ENCODE results near the gene RABGAP1L. TPM values are rescaled to one million over a fixed set of nuclear protein-coding genes. Genes with fewer than 3 reads are reported as not detected.

RABGAP1L gene
- total RNA-seq, 1 experiment from 2014 or later, result 29.3 TPM

- no TSS peak for BruUV-seq (replicated peaks)
- POLR2A ChIA-PET, result no interaction called here
Observed at GRCh38 chr1:174326278-174326677, 167.0 kb downstream of the RABGAP1L start.

GRCh38 chr1:174333437-174333836 lies 174.1 kb downstream of the RABGAP1L start:
- no peaks in the 10 kb centered on the region for H3K27me3 ChIP-seq (ENCODE audit: insufficient read depth, low read length)
- H3K4me3 ChIP-seq (replicated peaks in 1 of 2; ENCODE audit: low read depth in 1 of 2, low read length in 2 of 2), result no peak overlapping the region
- H2AFZ ChIP-seq (ENCODE audit: low read depth, low read length, poor library complexity, severe bottlenecking), result no peak overlapping the region
- H3K9ac ChIP-seq (ENCODE audit: low read length), result no peak overlapping the region
- BruUV-seq (replicated peaks), result no TSS peak
- TF ChIP-seq, protein P1, sequence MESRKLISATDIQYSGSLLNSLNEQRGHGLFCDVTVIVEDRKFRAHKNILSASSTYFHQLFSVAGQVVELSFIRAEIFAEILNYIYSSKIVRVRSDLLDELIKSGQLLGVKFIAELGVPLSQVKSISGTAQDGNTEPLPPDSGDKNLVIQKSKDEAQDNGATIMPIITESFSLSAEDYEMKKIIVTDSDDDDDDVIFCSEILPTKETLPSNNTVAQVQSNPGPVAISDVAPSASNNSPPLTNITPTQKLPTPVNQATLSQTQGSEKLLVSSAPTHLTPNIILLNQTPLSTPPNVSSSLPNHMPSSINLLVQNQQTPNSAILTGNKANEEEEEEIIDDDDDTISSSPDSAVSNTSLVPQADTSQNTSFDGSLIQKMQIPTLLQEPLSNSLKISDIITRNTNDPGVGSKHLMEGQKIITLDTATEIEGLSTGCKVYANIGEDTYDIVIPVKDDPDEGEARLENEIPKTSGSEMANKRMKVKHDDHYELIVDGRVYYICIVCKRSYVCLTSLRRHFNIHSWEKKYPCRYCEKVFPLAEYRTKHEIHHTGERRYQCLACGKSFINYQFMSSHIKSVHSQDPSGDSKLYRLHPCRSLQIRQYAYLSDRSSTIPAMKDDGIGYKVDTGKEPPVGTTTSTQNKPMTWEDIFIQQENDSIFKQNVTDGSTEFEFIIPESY (IDR thresholded peaks at IDR 0.05; ENCODE audit: extremely low read depth, insufficient replicate concordance, low read length), result no peak
- TF ChIP-seq CBX3 (IDR thresholded peaks at IDR 0.05; ENCODE audit: low read depth) (no peak), YY1 (IDR thresholded peaks at IDR 0.05; ENCODE audit: extremely low read depth, insufficient replicate concordance, low read depth, low read length) (no peak), ZNF274 (IDR thresholded peaks at IDR 0.05; ENCODE audit: low read depth, low read length) (no peak), SP1 (IDR thresholded peaks at IDR 0.05; ENCODE audit: low read depth) (no peak), EGR1 (IDR thresholded peaks at IDR 0.05; ENCODE audit: low read depth) (no peak), REST (IDR thresholded peaks at IDR 0.05; ENCODE audit: low read depth) (peak; percentile 4; the same call in 1 of the 2 replicates)
- TF ChIP-seq, protein P2, sequence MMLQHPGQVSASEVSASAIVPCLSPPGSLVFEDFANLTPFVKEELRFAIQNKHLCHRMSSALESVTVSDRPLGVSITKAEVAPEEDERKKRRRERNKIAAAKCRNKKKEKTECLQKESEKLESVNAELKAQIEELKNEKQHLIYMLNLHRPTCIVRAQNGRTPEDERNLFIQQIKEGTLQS (IDR thresholded peaks at IDR 0.05), result no peak
- no peaks in the 10 kb centered on the region for H3K79me2 ChIP-seq (ENCODE audit: insufficient read depth, low read length)
- no peak for ATAC-seq
- H3K4me2 ChIP-seq (ENCODE audit: low read length), result no peak overlapping the region
- no peaks in the 10 kb centered on the region for H4K20me1 ChIP-seq (ENCODE audit: insufficient read depth)
- CTCF ChIA-PET, result no interaction called here
- H3K9me2 ChIP-seq (ENCODE audit: insufficient read depth), result no peaks in the 10 kb centered on the region
- H3K27ac ChIP-seq (ENCODE audit: low read depth, low read length), result no peak overlapping the region
- intact Hi-C loops (cut with micrococcal nuclease), result no loop called here
- H3K4me1 ChIP-seq (ENCODE audit: control insufficient read depth in 1 of 2, insufficient read depth in 2 of 2, low read length in 2 of 2), result no peaks in the 10 kb centered on the region
- H3K9me3 ChIP-seq (ENCODE audit: control insufficient read depth in 1 of 2, insufficient read depth in 1 of 2, low read depth in 1 of 2, low read length in 2 of 2), result no peaks in the 10 kb centered on the region
- DNase-seq (ENCODE audit: low read depth, low spot score), result no peak
- no peaks in the 10 kb centered on the region for H3K36me3 ChIP-seq (ENCODE audit: control insufficient read depth in 1 of 2, insufficient read depth in 2 of 2, low read length in 2 of 2)
- RAD21 ChIA-PET (ENCODE audit: low non-redundant PET in 1 of 2, low total read pairs in 2 of 2, uncharacterized antibody in 2 of 2, unreplicated experiment in 2 of 2), result no interaction called here
- POLR2A ChIA-PET, result no interaction called here

More at GRCh38 chr1:174326278-174326677, 167.0 kb downstream of the RABGAP1L start:
- Histone ChIP-seq H3K79me2 (ENCODE audit: insufficient read depth, low read length) (no peaks in the 10 kb centered on the region), H3K9ac (ENCODE audit: low read length) (no peak overlapping the region), H3K4me1 (ENCODE audit: control insufficient read depth in 1 of 2, insufficient read depth in 2 of 2, low read length in 2 of 2) (no peaks in the 10 kb centered on the region), H3K9me2 (ENCODE audit: insufficient read depth) (no peaks in the 10 kb centered on the region), H3K27me3 (ENCODE audit: insufficient read depth, low read length) (no peaks in the 10 kb centered on the region), H3K9me3 (ENCODE audit: control insufficient read depth in 1 of 2, insufficient read depth in 1 of 2, low read depth in 1 of 2, low read length in 2 of 2) (peaks cover 0 to 15% of the 10 kb centered on the region in 2 experiments; a peak in 2 of 4 replicates), H3K4me3 (replicated peaks in 1 of 2; ENCODE audit: low read depth in 1 of 2, low read length in 2 of 2) (no peak overlapping the region), H3K27ac (ENCODE audit: low read depth, low read length) (no peak overlapping the region), H2AFZ (ENCODE audit: low read depth, low read length, poor library complexity, severe bottlenecking) (no peak overlapping the region), H3K4me2 (ENCODE audit: low read length) (no peak overlapping the region), H4K20me1 (ENCODE audit: insufficient read depth) (no peaks in the 10 kb centered on the region), H3K36me3 (ENCODE audit: control insufficient read depth in 1 of 2, insufficient read depth in 2 of 2, low read length in 2 of 2) (no peaks in the 10 kb centered on the region)
- TF ChIP-seq, protein P1 (IDR thresholded peaks at IDR 0.05; ENCODE audit: extremely low read depth, insufficient replicate concordance, low read length), result no peak
- ChIA-PET RAD21 (ENCODE audit: low non-redundant PET in 1 of 2, low total read pairs in 2 of 2, uncharacterized antibody in 2 of 2, unreplicated experiment in 2 of 2) (no interaction called here), CTCF (no interaction called here)
- DNase-seq (ENCODE audit: low read depth, low spot score) (no peak), ATAC-seq (no peak)
- intact Hi-C loops (cut with micrococcal nuclease), result no loop called here

Measured in HCT116 (cell line).